Uterus (tissue), 2 donors: ENCODE data around the gene SH3PXD2A.

ENCODE experiments used
- CTCF ChIP-seq, 4 experiments: fragments of 200-600 bp in 2 of 4; fragments of 450-650 bp in 2 of 4; sonication (generic) in 2 of 4; IDR thresholded peaks; one replicate each; pipeline ENCODE4 v1.5.1; 2016 to 2019; ENCODE audit warnings: antibody characterized with exemption in 4 of 4, mild to moderate bottlenecking in 2 of 4, moderate library complexity in 1 of 4
- POLR2A ChIP-seq, 2 donors: fragments of 450-650 bp; IDR thresholded peaks; one replicate each; pipeline ENCODE4 v1.6.1; 2016; ENCODE audit warnings: antibody characterized with exemption in 2 of 2, mild to moderate bottlenecking in 1 of 2, moderate library complexity in 1 of 2

GRCh38 chr10:103627111-103627892, 228.1 kb downstream of the SH3PXD2A start:
- no peak for TF ChIP-seq POLR2A (IDR thresholded peaks at IDR 0.05)
- no peak for TF ChIP-seq CTCF (IDR thresholded peaks at IDR 0.05)
